Skin epidermis (tissue), 12 donors: ENCODE measurements around the gene ERCC2.
A peak's percentile ranks its signal among the peaks of the same experiment; 100 is the strongest.
"Not testable (repeated sequence)": the region's sequence is repeated elsewhere in the genome, so short reads cannot be mapped to it uniquely, and the experiment has no call there.

ENCODE experiments used
- H3K27ac ChIP-seq, 21 experiments: fragments of 200-600 bp; sonication (generic) in 11 of 21; one replicate each; pipeline ENCODE4 v1.5.0; 2020; ENCODE audit warnings: mild to moderate bottlenecking in 3 of 21, inconsistent platforms in 2 of 21, moderate library complexity in 2 of 21
- H3K4me3 ChIP-seq, 7 experiments: fragments of 200-600 bp; sonication (generic) in 2 of 7; one replicate each; pipeline ENCODE4 v1.5.0; 2020; ENCODE audit warnings: inconsistent platforms in 2 of 7, mild to moderate bottlenecking in 2 of 7, moderate library complexity in 1 of 7

The ERCC2 gene

GRCh38 chr19:45344621-45345505 is 25.5 kb downstream of the ERCC2 start:
- peak overlapping the region in 1 of 7 experiments; percentile 1 for H3K4me3 ChIP-seq
- H3K27ac ChIP-seq, result peak overlapping the region in 18 of 21 experiments; percentile 8 to 82 (median 58)

DNA sequence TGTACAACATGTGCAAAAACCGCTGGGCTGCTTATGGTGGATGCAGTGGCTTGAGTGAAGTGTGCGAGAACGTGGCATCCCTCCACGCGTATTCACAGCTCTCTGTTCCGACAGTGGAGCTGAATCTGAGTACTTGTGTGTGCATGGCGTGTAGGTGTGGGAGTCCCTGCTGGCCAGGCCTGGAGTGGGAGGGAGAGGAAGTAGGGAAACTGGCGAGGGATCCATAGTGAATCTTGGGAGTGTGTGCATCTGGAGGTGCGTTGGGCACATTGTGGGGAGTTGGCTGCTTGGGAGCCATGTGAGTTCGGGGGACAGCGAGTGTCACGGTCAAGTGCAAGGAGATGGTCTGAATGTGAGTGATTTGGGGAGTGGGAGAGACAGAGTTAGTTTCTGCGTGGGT is 27.5 kb downstream of the ERCC2 start:
- Histone ChIP-seq H3K4me3 (no peak overlapping the region), H3K27ac (no peak overlapping the region)

DNA sequence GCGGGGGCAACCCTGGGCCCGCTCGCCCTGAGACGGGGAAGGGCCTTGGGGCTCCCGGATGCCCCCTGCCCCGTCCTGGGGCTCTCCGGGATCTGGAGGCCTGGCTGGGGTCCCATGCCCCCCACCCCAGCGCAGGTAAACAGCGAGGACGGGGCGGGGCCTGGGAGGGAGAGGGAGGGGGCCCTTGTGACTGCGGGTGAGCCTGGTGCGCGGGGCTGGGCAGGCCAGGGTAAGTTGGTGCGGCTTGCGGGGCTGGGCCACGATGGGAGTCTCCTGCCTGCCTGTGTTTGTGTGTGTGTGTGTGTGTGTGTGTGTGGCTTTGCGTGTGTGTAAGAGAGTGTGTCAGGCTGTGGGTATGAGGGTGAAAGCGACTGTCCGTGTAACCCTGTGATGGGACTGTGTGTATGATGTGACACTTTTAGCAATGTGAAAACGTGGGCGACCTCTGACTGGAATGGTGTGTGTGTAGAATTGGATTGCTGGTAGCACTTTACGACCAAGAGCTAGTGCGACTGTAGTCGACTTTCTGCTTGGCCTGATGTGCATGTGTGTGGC is 29.4 kb downstream of the ERCC2 start:
- Histone ChIP-seq H3K27ac (peak overlapping the region in 20 of 21 experiments; percentile 10 to 85 (median 68)), H3K4me3 (peak overlapping the region; percentile 34 to 67 (median 49))

DNA sequence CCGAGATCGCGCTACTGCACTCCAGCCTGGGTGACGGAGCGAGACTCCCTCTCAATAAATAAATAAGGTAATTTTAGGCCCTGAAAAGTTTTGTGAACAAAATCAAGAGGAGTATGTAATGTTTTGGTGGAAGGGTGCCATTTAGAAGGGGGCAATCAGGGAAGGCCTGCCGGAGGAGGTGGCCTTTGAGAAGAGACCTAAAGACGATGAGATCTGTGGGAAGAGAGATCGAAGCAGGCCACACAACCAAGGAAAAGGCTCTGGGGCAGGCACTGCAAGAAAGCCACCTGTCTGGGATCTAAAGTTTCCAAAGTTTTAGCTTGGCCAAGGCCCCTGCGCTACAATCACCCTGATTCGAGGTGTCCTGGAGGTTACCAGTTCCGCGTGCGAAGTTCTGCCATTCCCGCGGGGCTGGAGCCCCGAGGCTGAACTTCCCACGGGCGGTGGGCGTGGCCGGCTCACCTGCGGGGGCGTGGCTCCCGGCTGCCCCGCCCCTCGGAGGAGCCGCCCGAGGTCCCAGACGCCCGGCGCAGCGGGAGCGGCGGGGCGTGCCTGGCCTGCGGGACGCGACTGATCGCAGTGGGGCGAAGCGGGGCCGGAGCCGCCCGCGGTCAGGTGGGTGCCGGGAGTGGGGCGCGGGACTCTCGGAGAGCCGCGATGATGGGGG is 30.0 kb downstream of the ERCC2 start, which contains the start of gene KLC3:
TSS of gene KLC3 (plus strand) at position 519 of the 667 bp plus-strand sequence. CDS start 4,792 bp downstream, outside the sequence.
- peak within 1 kb of the TSS; percentile 34 to 67 (median 49) for H3K4me3 ChIP-seq

DNA sequence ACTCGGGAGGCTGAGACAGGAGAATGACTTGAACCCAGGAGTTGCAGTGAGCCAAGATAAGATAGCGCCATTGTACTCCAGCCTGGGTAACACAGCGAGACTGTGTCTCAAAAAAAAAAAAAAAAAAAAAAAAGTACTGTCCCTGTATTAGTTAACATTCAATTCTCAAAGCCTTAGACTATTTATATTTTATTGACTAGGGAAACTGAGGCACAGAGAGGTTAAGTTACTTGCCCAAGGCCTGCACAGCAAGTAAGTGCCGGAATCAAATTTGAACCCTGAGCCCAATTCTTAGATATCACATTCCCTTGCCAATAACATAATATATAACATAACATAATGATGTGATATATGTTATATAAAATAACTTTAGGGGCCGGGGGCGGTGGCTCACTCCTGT is 30.7 kb downstream of the ERCC2 start:
- Histone ChIP-seq H3K4me3 (no peak overlapping the region), H3K27ac (no peak overlapping the region)

More for the DNA sequence above, 30.0 kb downstream of the ERCC2 start, which contains the start of gene KLC3:
- peak within 1 kb of the TSS in 20 of 21 experiments; percentile 10 to 85 (median 68) for H3K27ac ChIP-seq

DNA sequence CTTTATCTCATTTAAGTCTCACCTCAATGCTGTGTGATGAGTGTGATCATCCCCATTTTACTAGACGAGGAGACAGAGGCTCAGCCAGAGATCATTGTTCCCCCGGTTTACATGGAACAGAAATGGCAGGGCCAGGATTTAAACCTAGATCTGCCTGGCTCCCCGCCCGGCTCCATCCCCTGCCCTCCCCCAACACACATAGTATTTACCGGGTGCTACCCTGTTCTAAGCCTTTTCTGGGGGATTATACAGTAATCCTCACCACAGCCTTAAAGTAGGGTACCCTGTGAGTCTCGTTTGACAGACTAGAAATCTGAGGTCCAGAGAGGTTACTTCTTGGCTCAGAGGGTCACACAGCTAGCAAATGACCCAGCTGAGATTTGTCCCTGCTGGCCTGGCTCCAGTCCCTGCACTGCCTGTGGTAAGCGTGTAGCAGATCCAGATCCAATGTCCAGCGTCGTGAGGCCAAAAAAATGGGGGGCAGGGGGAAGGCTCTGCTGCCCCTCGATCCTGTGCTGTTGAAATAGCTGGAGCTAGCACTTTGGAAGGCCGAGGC is 33.6 kb downstream of the ERCC2 start:
- no peak overlapping the region for H3K27ac ChIP-seq
- H3K4me3 ChIP-seq, result no peak overlapping the region

GRCh38 chr19:45334881-45335280 is 35.5 kb downstream of the ERCC2 start:
- not testable (repeated sequence) for H3K4me3 ChIP-seq

GRCh38 chr19:45333609-45334303 is 36.6 kb downstream of the ERCC2 start:
- H3K27ac ChIP-seq, result no peak overlapping the region
- H3K4me3 ChIP-seq, result no peak overlapping the region

More at GRCh38 chr19:45334881-45335280, 35.5 kb downstream of the ERCC2 start:
- H3K27ac ChIP-seq, result not testable (repeated sequence)

GRCh38 chr19:45331411-45331810 is 39.0 kb downstream of the ERCC2 start:
- Histone ChIP-seq H3K4me3 (no peak overlapping the region), H3K27ac (no peak overlapping the region)

DNA sequence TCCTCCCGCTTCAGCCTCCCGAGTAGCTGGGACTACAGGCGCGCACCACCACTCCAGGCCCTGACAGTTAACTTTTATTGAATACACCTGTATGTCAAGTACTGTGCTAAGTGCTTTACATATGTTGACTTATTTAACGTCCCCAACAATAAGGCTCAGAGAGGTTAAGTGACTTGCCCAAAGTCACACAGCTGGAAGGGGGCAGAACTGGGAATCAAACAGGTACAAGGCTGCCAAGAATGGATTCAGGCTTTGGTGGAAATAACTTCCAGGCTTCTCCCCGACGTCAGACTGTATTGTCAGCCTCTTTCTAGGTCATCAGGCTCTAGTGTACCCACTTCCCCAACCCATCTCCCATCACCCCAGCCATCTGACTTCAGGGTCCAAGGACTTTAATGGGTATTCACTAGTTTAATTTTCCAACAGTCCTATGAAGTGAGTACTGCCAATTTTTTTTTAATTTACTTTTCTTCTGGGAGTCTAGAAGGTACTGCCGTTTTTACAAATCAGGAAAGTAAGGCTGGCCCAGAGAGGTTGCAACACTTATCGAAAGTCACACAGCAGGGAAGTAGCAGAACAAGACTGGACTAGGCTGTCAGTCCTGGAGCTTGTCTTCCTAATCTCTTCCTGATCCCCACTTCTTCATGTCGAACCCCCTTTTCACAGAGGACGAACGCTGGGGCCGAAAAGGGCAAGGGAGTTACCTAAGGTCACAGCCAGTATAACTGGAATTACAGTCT is 42.8 kb downstream of the ERCC2 start:
- Histone ChIP-seq H3K27ac (no peak overlapping the region), H3K4me3 (no peak overlapping the region)

GRCh38 chr19:45324349-45324907 is 45.9 kb downstream of the ERCC2 start:
- Histone ChIP-seq H3K4me3 (no peak overlapping the region), H3K27ac (no peak overlapping the region)

DNA sequence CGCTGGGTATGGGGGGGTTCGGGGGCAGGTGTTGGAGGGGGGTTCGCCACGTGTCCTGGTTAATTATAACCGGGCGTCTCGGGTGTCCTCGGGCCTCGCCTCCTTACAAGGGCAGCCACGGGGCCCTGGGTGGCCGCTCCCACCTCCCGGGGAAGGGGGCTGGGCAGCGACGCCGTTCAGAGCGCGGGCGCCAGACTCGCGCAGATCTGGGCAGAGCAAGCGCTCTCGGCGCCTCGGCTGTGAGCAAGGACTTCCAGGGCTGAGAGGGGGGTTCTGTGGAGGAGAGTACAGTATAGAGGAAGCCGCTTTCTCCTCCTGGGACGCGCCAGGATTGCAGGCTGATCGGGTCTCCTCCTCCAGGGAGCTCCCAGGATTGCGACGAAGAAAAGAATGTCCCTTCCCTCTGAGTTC is 46.7 kb downstream of the ERCC2 start:
- Histone ChIP-seq H3K4me3 (no peak overlapping the region), H3K27ac (no peak overlapping the region)

DNA sequence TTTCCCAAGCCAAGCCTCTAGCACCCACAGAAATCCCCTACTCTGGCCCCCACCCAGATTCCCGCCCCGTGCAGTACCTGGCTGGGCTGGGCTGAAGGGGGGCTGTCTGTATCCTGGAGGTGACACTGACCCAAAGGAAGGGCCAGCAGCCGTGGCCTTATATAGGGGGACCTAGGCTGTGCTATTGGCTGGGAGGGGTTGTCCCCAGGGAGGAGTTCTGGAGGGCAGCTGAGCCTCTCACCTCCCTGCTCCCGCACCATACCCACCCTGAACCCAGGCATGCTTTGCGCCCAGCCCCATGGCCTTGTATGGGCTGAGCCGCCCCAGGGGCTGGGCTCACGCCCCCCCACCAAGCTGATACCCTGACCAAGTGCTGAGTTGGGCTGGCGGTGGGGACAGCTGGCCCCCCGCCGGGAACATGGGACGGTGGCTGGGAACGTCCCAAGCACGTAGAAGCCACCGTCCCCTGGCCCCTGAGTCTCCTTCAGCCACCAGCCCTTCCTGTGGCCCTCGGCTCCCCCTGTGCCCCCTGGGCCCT is 47.6 kb downstream of the ERCC2 start, which contains the start of gene CKM:
TSS of gene CKM (minus strand) at position 132 of the 538 bp plus-strand sequence. CDS start 3,162 bp downstream, outside the sequence.
- no peak within 1 kb of the TSS for H3K4me3 ChIP-seq
- H3K27ac ChIP-seq, result no peak within 1 kb of the TSS

- Histone ChIP-seq H3K4me3 (no peak overlapping the region), H3K27ac (no peak overlapping the region)
These were observed 48.1 kb downstream of the ERCC2 start for GRCh38 chr19:45322311-45322710.

DNA sequence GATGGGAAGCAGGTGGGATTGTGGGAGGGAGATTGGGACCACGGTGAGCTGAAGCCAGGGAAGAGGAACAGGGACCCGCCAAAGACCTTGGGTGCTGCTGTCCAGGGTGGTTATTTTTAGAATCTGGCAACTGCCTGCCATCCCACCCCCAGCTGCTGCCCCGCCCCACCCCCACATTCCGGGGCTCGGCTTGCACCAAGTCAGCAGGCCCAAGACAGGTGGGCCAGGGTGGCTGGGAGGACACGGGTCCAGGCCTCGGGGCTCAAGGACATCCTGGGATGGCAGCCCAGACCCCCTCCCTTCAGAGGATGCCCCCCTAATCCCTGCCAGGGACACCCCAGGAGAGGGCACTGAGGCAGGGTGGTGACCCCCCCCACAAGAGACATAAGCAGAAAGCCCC is 48.5 kb downstream of the ERCC2 start:
- H3K27ac ChIP-seq, result no peak overlapping the region
- H3K4me3 ChIP-seq, result no peak overlapping the region

GRCh38 chr19:45320997-45321775 is 49.2 kb downstream of the ERCC2 start:
- Histone ChIP-seq H3K27ac (no peak overlapping the region), H3K4me3 (no peak overlapping the region)

DNA sequence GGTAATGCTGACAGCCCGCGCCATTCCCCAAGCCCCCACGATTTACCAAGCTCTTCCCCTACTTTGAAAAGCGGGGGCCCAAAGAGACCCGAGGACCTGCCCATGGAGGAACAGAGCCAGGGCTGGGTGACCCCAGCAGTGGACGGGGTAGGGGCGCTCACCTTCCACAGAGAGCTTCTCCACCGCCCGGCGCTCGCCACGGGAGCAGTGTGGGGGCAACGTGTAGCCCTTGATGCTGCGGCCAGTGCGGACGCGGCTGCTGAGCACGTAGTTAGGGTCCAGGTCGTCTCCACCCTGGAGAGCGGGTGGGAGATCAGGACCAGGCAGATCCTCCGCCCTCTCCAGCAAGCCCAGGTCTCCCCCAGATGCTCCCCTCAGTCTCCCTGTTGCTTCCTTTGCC is 55.1 kb downstream of the ERCC2 start:
- H3K4me3 ChIP-seq, result no peak overlapping the region
- no peak overlapping the region for H3K27ac ChIP-seq
